ENCODE data around the gene TPSB2. TPM values are rescaled to one million over a fixed set of nuclear protein-coding genes. Genes with fewer than 3 reads are reported as not detected.
"Not testable (repeated sequence)": the region's sequence is repeated elsewhere in the genome, so short reads cannot be mapped to it uniquely, and the experiment has no call there.

TPSB2 gene
- total RNA-seq, 1 donor from 2014 or later: 7.3 TPM

DNA sequence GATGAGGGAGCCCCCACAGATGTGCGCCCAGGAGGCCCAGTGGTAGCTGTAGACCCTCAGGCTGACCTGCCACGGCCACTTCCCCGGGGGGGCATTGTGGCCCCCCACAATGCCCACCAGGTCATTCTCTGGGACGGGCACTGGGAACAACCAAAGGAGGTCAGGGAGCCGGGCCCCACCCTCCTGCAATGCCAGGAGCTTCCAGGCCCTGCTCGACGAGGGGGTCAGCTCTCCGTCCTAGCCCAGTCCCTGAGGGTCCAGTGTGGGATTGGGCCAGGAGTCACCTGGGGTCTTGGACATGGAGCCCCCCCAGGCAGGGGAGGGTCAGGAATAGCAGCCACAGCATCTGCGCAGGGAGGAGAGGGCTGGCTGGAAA is 32.9 kb upstream of the TPSB2 start:
- intact Hi-C loops (cut with micrococcal nuclease): no loop called here
- no peak for ATAC-seq
- no peak for DNase-seq

DNA sequence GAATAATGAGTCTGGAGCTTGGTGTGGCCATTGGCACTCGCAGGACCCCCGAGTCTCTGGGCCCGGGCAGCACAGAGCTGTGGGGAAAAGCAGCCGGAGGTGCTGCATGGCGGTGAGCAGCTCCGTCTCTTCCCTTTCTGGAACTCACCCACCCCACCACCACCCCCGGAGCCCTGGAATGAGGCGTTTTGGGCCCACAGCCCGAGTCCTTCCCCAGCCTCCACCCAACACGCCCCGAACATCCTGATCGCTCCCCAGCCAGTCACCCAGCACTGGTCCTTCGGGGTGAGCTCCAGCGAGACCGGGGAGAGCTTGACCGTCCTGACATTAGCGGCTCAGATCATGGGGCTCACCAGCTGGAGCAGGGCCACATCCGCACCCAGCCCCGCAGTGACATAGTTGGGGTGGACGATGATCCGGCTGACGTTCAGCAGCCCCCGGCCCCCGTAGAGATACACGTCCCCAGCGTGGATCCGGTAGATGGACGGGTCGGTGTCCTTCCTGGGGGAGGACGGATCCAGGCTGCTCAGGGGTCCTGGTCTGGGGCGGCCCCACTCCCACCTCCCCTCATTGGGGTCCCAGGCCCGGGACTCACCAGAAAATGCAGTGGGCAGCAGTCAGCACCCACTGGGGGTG is 32.3 kb upstream of the TPSB2 start:
- intact Hi-C loops (cut with micrococcal nuclease): no loop called here
- no peak for DNase-seq

DNA sequence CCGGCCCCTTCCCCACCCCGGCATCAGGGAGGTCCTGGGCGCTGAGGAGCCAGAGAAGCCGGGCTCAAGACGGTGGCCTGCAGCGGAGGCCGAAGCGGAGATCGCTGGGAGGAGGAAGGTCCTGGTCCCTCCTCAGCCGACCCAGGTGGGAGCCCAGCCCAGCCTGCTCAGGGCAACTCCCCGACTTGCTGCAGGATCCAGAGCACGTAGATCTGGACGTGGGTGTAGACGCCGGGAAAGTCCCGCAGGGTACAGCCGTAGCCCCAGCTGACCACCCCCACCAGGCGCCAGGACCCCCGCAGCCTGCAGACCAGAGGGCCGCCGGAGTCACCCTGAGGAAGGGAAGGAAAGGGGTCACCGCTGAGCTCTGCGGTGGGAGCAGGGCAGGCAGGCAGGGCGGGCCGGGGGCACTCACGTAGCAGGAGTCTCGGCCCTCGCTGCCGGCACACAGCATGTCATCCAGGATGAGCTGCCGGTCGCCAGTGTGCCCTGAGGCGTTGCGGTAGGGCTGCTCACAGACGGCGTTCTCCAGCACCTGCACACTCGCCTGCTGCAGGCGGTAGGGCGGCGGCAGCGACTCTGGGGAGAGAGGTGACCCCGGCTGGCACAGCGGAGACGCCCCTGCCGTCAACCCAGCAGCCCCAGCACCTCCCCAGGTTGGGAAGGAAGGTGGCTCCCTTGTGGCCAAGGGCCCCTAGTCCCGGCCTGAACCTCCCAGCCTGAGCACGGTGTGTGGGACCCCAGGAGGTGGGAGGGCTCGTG is 31.3 kb upstream of the TPSB2 start:
- intact Hi-C loops (cut with micrococcal nuclease): no loop called here
- no peak for DNase-seq
- ATAC-seq: no peak

More for the DNA sequence above, 32.3 kb upstream of the TPSB2 start:
- ATAC-seq: no peak

- no peak for DNase-seq
- intact Hi-C loops (cut with micrococcal nuclease): no loop called here
- ATAC-seq: no peak
Observed at GRCh38 chr16:1260101-1260680, 30.2 kb upstream of the TPSB2 start.

DNA sequence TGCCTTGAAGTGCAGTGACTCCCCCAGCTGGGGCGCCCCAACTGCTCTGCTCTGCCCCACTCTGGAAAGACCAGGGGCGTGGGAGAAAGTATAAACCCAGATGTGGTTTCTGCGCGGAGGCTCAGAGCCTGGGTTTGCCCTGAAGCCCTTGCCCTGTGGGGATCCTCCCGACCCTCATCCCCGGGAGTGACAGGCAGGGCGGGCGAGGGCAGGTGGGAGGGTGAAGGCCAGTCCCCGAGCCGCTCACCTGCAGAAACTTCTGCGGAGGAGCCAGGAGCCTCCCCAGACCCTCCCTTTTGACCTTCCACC is 29.7 kb upstream of the TPSB2 start:
- DNase-seq: no peak
- no peak for ATAC-seq
- intact Hi-C loops (cut with micrococcal nuclease): no loop called here

GRCh38 chr16:1258906-1259759 is 29.1 kb upstream of the TPSB2 start:
- intact Hi-C loops (cut with micrococcal nuclease): no loop called here
- no peak for ATAC-seq
- DNase-seq: no peak

DNA sequence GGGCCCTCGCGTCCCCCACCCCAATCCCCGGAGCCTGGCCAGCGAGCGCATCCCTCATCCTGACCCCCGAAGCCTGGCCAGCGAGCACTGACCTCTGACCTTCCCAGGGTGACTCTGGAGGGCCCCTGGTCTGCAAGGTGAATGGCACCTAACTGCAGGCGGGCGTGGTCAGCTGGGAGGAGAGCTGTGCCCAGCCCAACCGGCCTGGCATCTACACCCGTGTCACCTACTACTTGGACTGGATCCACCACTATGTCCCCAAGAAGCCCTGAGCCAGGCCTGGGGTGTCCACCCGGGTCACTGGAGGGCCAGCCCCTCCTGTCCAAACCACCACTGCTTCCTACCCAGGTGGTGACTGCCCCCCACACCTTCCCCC is 28.2 kb upstream of the TPSB2 start:
- intact Hi-C loops (cut with micrococcal nuclease): no loop called here
- DNase-seq (no peak), ATAC-seq (no peak)

GRCh38 chr16:1257561-1258224 is 27.7 kb upstream of the TPSB2 start:
- no peak for DNase-seq
- intact Hi-C loops (cut with micrococcal nuclease): no loop called here
- ATAC-seq: no peak

- intact Hi-C loops (cut with micrococcal nuclease): no loop called here
- DNase-seq (no peak), ATAC-seq (no peak)
Observed at GRCh38 chr16:1256874-1257322, 26.9 kb upstream of the TPSB2 start.

DNA sequence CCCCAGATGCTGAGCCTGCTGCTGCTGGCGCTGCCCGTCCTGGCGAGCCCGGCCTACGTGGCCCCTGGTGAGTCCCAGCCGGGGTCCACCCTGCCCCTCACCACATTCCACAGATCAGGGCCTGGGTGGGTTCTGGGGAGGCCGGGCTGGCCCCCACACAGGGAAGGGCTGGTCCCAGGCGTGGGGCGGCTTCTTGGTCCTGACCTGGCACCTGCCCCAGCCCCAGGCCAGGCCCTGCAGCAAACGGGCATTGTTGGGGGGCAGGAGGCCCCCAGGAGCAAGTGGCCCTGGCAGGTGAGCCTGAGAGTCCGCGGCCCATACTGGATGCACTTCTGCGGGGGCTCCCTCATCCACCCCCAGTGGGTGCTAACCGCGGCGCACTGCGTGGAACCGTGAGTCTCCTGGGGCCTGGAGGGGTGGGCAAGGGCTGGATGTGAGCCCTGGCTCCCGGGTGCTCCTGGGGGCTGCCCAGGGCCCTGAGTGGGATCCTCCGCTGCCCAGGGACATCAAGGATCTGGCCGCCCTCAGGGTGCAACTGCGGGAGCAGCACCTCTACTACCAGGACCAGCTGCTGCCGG is 26.4 kb upstream of the TPSB2 start:
- ATAC-seq; intact Hi-C loops (cut with micrococcal nuclease); DNase-seq: not testable (repeated sequence)

DNA sequence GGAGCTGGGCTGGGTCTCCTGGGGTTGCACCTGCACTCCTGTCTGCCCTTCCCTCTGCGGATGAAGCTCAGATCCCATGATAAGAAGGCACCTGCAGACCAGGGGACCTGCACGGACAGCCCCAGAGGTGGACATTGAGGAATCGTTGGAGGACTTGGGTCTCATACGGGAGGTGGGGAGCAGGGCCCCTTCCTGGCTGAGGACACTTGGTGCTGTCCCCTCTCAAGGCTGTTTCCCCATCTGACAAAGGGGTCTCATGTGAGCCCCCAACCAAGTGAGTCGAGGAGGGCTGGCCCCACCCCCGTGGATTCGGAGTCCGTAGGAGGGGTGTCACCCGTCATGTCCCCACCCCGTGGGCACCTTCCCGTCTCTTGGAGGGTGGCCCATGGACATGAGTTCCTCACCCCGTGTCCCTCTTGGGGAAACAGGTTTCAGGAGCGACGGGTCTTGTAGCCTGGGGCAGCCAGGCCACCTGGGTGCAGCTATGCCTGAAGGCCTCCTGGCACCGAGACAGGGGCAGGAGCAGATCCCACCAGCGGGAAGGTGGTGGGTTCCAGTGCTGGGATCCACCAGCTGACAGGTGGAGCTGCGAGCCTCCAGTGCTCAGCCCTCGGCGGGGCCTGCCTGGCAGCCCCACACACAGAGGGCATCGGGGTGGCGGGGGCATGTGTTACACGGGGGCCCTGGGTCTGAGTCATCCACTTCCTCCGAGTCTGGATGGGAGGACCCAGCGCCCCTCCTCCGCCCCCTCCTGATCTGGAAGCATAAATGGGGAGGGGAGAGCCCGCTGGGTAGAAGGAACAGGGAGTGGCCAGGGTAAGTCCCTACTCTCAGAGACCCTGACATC is 25.5 kb upstream of the TPSB2 start, which contains the start of gene TPSD1:
Gene TPSD1 (plus strand): TSS at position 794 of the 847 bp plus-strand sequence. CDS start 212 bp downstream, outside the sequence.
- ATAC-seq; intact Hi-C loops (cut with micrococcal nuclease): not testable (repeated sequence)

DNA sequence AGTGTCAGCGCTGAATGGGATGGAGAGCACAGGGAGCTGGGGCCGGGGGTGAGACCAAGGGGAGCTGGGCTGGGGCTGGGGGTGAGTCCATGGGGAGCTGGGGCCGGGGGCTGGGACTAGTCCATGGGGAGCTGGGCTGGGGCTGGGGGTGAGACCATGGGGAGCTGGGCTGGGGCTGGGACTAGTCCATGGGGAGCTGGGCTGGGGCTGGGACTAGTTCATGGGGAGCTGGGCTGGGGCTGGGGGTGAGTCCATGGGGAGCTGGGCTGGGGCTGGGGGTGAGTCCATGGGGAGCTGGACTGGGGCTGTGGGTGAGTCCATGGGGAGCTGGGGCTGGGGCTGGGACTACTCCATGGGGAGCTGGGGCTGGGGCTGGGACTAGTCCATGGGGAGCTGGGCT is 24.8 kb upstream of the TPSB2 start:
- intact Hi-C loops (cut with micrococcal nuclease); ATAC-seq; DNase-seq: not testable (repeated sequence)

More for the DNA sequence above, 25.5 kb upstream of the TPSB2 start, which contains the start of gene TPSD1:
- DNase-seq: not testable (repeated sequence)

- DNase-seq; intact Hi-C loops (cut with micrococcal nuclease): not testable (repeated sequence)
- peak; percentile 45 for ATAC-seq
Observed at GRCh38 chr16:1253701-1254364, 23.8 kb upstream of the TPSB2 start.

GRCh38 chr16:1249031-1249755 is 19.2 kb upstream of the TPSB2 start:
- peak; percentile 11 for DNase-seq
- ATAC-seq: peak; percentile 77
- intact Hi-C loops (cut with micrococcal nuclease): not testable (repeated sequence)

DNA sequence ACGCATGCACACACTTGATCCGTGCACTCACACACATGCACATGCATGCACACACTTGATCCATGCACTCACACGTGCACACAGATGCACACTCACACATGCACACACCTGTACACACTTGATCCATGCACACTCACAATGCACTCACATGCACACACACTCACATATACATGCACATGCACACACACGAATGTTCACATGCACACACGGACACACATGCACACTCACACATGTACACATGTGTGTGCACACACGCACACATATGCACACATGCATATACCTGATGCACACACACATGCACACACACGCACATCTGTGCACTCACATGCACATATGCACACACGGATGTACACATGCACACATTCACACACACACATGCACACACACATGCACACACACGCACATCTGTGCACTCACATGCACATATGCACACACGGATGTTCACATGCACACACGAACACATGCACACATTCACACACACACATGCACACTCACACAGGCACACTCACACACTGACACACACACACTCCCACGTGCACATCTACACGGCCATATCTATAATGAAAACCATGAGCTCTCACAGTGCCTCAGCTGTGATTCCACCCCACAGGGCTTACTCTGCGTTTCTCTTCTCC is 18.0 kb upstream of the TPSB2 start:
- ATAC-seq; intact Hi-C loops (cut with micrococcal nuclease): not testable (repeated sequence)
- peak; percentile 2 for DNase-seq

DNA sequence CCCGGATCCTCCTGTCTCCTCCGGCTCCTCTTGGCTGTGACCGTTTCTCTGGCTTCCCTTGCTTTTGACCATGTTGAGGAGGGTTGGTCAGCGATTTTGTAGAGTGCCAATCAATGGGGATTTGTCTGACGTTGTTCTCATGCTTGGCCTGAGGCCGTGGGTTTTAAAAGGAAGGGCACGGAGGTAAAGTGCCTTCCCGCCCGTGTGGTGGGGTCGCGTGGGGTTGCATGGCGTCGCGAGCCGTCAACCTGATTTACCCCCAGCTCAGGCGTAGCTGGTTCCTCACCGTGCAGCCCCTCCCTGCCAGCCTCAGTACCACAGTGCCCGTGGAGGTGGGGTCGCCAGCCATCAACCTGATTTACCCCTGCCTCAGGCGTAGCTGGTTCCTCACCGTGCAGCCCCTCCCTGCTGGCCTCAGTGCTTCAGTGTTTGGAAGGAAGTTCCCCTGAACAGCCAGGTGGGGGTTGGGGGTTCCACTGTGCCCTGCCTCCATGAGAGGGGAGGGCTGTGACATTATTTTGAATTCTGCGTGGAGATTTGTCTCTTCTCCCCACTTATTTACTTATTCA is 15.6 kb upstream of the TPSB2 start:
- intact Hi-C loops (cut with micrococcal nuclease): no loop called here
- ATAC-seq (no peak), DNase-seq (peak; percentile 4)

Measured in left ventricle myocardium superior (tissue), 1 donor.